HCT116 (cell line): Measurements from ENCODE around the gene KCNE5. TPM values are rescaled to one million over a fixed set of nuclear protein-coding genes. Genes with fewer than 3 reads are reported as not detected.

Experiments
- ATAC-seq: fragments of 200-7000 bp; cut with Tn5 transposase; 2 replicates; pipeline ENCODE4 v1.9.1; 2020; ENCODE audit warnings: mild to moderate bottlenecking, moderate library complexity
- BruUV-seq: library from RNA; stranded (reverse); fragments of 400-500 nt; replicated peaks from 2 replicates; lab custom pipeline; 2021; lab: Mats Ljungman, UMichigan
- CTCF ChIA-PET: fragments of 300-600 bp; sonication (Branson Sonifier 250); formaldehyde crosslinking; loops from one replicate; lab custom pipeline; 2021; ENCODE audit warnings: antibody characterized with exemption; lab: Charles Lee
- POLR2A ChIA-PET: fragments of 300-600, 350-600 bp; sonication (Branson Sonifier 250); formaldehyde crosslinking; loops from one replicate; lab custom pipeline; 2021; ENCODE audit warnings: antibody characterized with exemption; lab: Charles Lee
- RAD21 ChIA-PET, 2 experiments: fragments of 300-600 bp; sonication (Branson Sonifier 250); formaldehyde crosslinking; loops; one replicate each; lab custom pipeline; 2023; ENCODE audit warnings: low total read pairs in 2 of 2; ENCODE audit not compliant: uncharacterized antibody in 2 of 2, unreplicated experiment in 2 of 2, low non-redundant PET in 1 of 2; lab: Charles Lee
- DNase-seq: peaks from one replicate; pipeline ENCODE4 v3.0.0-alpha.2; 2010; ENCODE audit warnings: low read depth, low spot score
- H2AFZ ChIP-seq: fragments of 200-600 bp; shearing (Covaris generic), sonication (generic); 2 replicates; pipeline ENCODE4 v1.6.1; 2017; ENCODE audit warnings: low read depth, mixed run types, mixed read lengths, antibody characterized with exemption, low read length; ENCODE audit not compliant: poor library complexity, severe bottlenecking
- H3K27ac ChIP-seq: 2 replicates; pipeline ENCODE4 v1.5.1; 2012; ENCODE audit warnings: low read depth, low read length
- H3K27me3 ChIP-seq: fragments of 200-600 bp; sonication (generic); 2 replicates; pipeline ENCODE4 v1.6.1; 2016; ENCODE audit warnings: mixed run types, low read length, mixed read lengths; ENCODE audit not compliant: insufficient read depth
- H3K36me3 ChIP-seq, 2 experiments: fragments of 200-500 bp in 1 of 2; fragments of 200-600 bp in 1 of 2; sonication (Bioruptor generic) in 1 of 2; sonication (generic) in 1 of 2; 2 replicates each; pipeline versions ENCODE4 v1.5.1 to v1.6.1; 2014 to 2016; ENCODE audit warnings: low read length in 2 of 2, inconsistent platforms in 1 of 2, mixed read lengths in 1 of 2, mixed run types in 1 of 2; ENCODE audit not compliant: insufficient read depth in 2 of 2, control insufficient read depth in 1 of 2
- H3K4me1 ChIP-seq, 2 experiments: fragments of 200-600 bp in 1 of 2; sonication (generic) in 1 of 2; 2 replicates each; pipeline versions ENCODE4 v1.5.1 to v1.6.1; 2012 to 2017; ENCODE audit warnings: low read length in 2 of 2, inconsistent platforms in 1 of 2, mild to moderate bottlenecking in 1 of 2, mixed read lengths in 1 of 2, mixed run types in 1 of 2, moderate library complexity in 1 of 2; ENCODE audit not compliant: insufficient read depth in 2 of 2, control insufficient read depth in 1 of 2
- H3K4me2 ChIP-seq: fragments of 200-600 bp; sonication (generic); 2 replicates; pipeline ENCODE4 v1.6.1; 2017; ENCODE audit warnings: mixed run types, low read length, mixed read lengths
- H3K4me3 ChIP-seq, 2 experiments: fragments of 200-600 bp in 1 of 2; sonication (generic) in 1 of 2; replicated peaks in 1 of 2; 2 replicates each; pipeline ENCODE4 v1.5.1; 2011 to 2016; ENCODE audit warnings: low read length in 2 of 2, control low read depth in 1 of 2, low read depth in 1 of 2, mild to moderate bottlenecking in 1 of 2, mixed read lengths in 1 of 2, mixed run types in 1 of 2
- H3K79me2 ChIP-seq: fragments of 200-600 bp; sonication (generic); 2 replicates; pipeline ENCODE4 v1.6.1; 2017; ENCODE audit warnings: mild to moderate bottlenecking, mixed run types, low read length, moderate library complexity, mixed read lengths; ENCODE audit not compliant: insufficient read depth
- H3K9ac ChIP-seq: fragments of 200-600 bp; sonication (generic); 2 replicates; pipeline ENCODE4 v1.6.1; 2016; ENCODE audit warnings: low read length, mixed read lengths
- H3K9me2 ChIP-seq: fragments of 200-600 bp; sonication (generic), shearing (Covaris generic); 2 replicates; pipeline ENCODE4 v1.6.1; 2017; ENCODE audit warnings: mixed run types, mild to moderate bottlenecking, moderate library complexity; ENCODE audit not compliant: insufficient read depth
- H3K9me3 ChIP-seq, 2 experiments: fragments of 200-500 bp in 1 of 2; fragments of 200-600 bp in 1 of 2; sonication (Bioruptor generic) in 1 of 2; sonication (generic) in 1 of 2; 2 replicates each; pipeline ENCODE4 v1.6.1; 2014 to 2017; ENCODE audit warnings: low read length in 2 of 2, mixed read lengths in 2 of 2, inconsistent platforms in 1 of 2, low read depth in 1 of 2, mild to moderate bottlenecking in 1 of 2, mixed run types in 1 of 2, moderate library complexity in 1 of 2; ENCODE audit not compliant: control insufficient read depth in 1 of 2, insufficient read depth in 1 of 2
- H4K20me1 ChIP-seq: fragments of 200-600 bp; sonication (generic), shearing (Covaris generic); 2 replicates; pipeline ENCODE4 v1.6.1; 2017; ENCODE audit warnings: mixed run types, mild to moderate bottlenecking, moderate library complexity; ENCODE audit not compliant: insufficient read depth
- CBX3 ChIP-seq: IDR thresholded peaks from 2 replicates; pipeline ENCODE4 v1.6.1; 2012; ENCODE audit warnings: low read depth
- EGR1 ChIP-seq: IDR thresholded peaks from 2 replicates; pipeline ENCODE4 v1.6.1; 2012; ENCODE audit warnings: low read depth
- ELF1 ChIP-seq: IDR thresholded peaks from 2 replicates; pipeline ENCODE4 v1.6.1; 2012; ENCODE audit warnings: low read depth, borderline replicate concordance
- EZH2 ChIP-seq: fragments of 200-600 bp; sonication (generic); IDR thresholded peaks from 2 replicates; pipeline ENCODE4 v1.6.1; 2017; ENCODE audit warnings: antibody characterized with exemption, mixed run types
- EZH2phosphoT487 ChIP-seq: fragments of 200-600 bp; IDR thresholded peaks from 2 replicates; pipeline ENCODE4 v1.6.1; 2018; ENCODE audit warnings: antibody characterized with exemption, borderline replicate concordance
- FOSL1 ChIP-seq: IDR thresholded peaks from 2 replicates; pipeline ENCODE4 v1.6.1; 2012; ENCODE audit warnings: low read depth
- JUND ChIP-seq: IDR thresholded peaks from 2 replicates; pipeline ENCODE4 v1.6.1; 2012
- POLR2A ChIP-seq: IDR thresholded peaks from 2 replicates; pipeline ENCODE4 v1.7.0; 2011; ENCODE audit warnings: borderline replicate concordance; ENCODE audit not compliant: insufficient read depth, insufficient read length; ENCODE audit errors: extremely low read depth
- POLR2AphosphoS5 ChIP-seq: IDR thresholded peaks from 2 replicates; pipeline ENCODE4 v1.6.1; 2011; ENCODE audit warnings: mild to moderate bottlenecking, low read depth, low read length, moderate library complexity
- RAD21 ChIP-seq: IDR thresholded peaks from 2 replicates; pipeline ENCODE4 v1.6.1; 2012; ENCODE audit warnings: low read depth, mild to moderate bottlenecking
- SP1 ChIP-seq: IDR thresholded peaks from 2 replicates; pipeline ENCODE4 v1.6.1; 2012; ENCODE audit warnings: low read depth
- SRF ChIP-seq: IDR thresholded peaks from 2 replicates; pipeline ENCODE4 v1.6.1; 2012; ENCODE audit warnings: low read depth
- TCF7L2 ChIP-seq: IDR thresholded peaks from 2 replicates; pipeline ENCODE4 v1.7.0; 2011; ENCODE audit warnings: borderline replicate concordance, inconsistent platforms; ENCODE audit not compliant: insufficient read depth, insufficient read length; ENCODE audit errors: extremely low read depth
- ZFX ChIP-seq: fragments of 450-650 bp; IDR thresholded peaks from 2 replicates; pipeline ENCODE4 v1.6.1; 2017
- ZNF274 ChIP-seq: fragments of 200-500 bp; sonication (Bioruptor generic); IDR thresholded peaks from 2 replicates; pipeline ENCODE4 v1.6.1; 2014; ENCODE audit warnings: mild to moderate bottlenecking, low read depth, low read length, inconsistent platforms
- intact Hi-C: fragments of 100-400 bp; cut with micrococcal nuclease; formaldehyde crosslinking; loops from 2 replicates; pipeline ENCODE4 v1.10.0; 2022
- total RNA-seq: library from RNA; stranded (reverse); gene quantifications from one replicate; pipeline ENCODE4 v1.2.1, GENCODE V29; 2021; ENCODE audit not compliant: unreplicated experiment
- TF ChIP-seq, protein P1 (sequence below): IDR thresholded peaks from 2 replicates; pipeline ENCODE4 v1.6.1; 2011; ENCODE audit warnings: mild to moderate bottlenecking, low read length, moderate library complexity; ENCODE audit not compliant: insufficient replicate concordance; ENCODE audit errors: extremely low read depth
- TF ChIP-seq, protein P2 (sequence below): IDR thresholded peaks from 2 replicates; pipeline ENCODE4 v1.6.1; 2012
- TF ChIP-seq, protein P3 (sequence below): IDR thresholded peaks from 2 replicates; pipeline ENCODE4 v1.6.1; 2012

The KCNE5 gene
- total RNA-seq, 1 experiment from 2014 or later, result not detected

DNA sequence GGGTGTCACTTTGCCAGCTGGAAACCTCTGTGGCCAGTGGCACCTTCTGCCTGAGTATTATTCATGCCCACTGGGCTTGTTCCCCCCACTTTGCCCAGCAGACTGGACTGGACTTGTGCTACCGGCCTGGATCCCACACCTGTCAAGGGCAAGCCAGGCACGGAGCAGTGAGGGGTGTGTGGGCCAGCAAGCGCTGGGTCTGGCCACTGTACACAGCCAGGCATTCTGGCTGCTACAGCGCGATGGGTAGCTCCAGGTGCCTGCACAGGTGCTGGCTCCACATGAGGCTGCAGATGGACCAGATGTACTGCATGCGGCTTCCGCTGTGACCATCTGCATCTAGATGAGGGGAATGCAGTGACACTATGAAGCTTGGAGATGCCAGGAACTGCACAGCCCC, 39.5 kb downstream of the KCNE5 start:
- Histone ChIP-seq H3K27me3 (no peaks in the 10 kb centered on the region), H3K36me3 (no peaks in the 10 kb centered on the region), H3K4me3 (no peak overlapping the region), H3K4me1 (no peaks in the 10 kb centered on the region), H3K79me2 (no peaks in the 10 kb centered on the region), H3K4me2 (no peak overlapping the region), H2AFZ (no peak overlapping the region), H3K9me3 (no peaks in the 10 kb centered on the region), H3K9ac (no peak overlapping the region), H4K20me1 (no peaks in the 10 kb centered on the region), H3K9me2 (no peaks in the 10 kb centered on the region), H3K27ac (no peak overlapping the region)
- POLR2A ChIA-PET, result no interaction called here
- intact Hi-C loops, result no loop called here
- ATAC-seq, result no peak
- RAD21 ChIA-PET, result no interaction called here
- TF ChIP-seq EZH2 (no peak), EGR1 (no peak), ZNF274 (no peak), POLR2AphosphoS5 (no peak), CBX3 (no peak)
- no peak for DNase-seq
- CTCF ChIA-PET, result no interaction called here
- no TSS peak for BruUV-seq

DNA sequence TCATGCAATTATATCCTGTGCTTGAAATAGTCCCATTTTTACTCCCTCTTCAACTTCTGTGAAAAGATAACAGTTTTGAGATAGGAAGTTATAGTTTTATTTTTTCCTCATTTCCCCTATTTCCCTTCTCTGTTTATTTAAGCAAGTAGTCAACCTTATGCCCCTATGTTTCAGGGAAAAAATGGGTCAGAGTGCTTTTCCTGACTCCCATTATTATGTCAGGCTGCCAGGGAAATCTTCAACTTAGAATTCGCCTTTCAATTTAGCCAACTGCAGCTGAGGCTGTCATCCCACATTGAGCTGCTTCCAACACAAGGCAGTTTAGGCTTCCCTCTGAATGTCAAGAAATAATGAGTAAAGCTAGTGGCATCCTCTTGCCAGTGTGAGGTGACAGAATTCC, 46.1 kb downstream of the KCNE5 start:
- Histone ChIP-seq H3K4me2 (no peak overlapping the region), H3K27ac (no peak overlapping the region), H3K79me2 (no peaks in the 10 kb centered on the region)
- CTCF ChIA-PET, result no interaction called here
- no peak for DNase-seq
- no TSS peak for BruUV-seq
- intact Hi-C loops, result no loop called here
- TF ChIP-seq ZNF274 (no peak), POLR2A (no peak), EGR1 (no peak), JUND (no peak), SP1 (no peak), TCF7L2 (no peak), SRF (no peak), ZFX (no peak), FOSL1 (no peak), RAD21 (no peak), EZH2phosphoT487 (no peak), CBX3 (no peak), ELF1 (no peak)
- TF ChIP-seq, protein P1, sequence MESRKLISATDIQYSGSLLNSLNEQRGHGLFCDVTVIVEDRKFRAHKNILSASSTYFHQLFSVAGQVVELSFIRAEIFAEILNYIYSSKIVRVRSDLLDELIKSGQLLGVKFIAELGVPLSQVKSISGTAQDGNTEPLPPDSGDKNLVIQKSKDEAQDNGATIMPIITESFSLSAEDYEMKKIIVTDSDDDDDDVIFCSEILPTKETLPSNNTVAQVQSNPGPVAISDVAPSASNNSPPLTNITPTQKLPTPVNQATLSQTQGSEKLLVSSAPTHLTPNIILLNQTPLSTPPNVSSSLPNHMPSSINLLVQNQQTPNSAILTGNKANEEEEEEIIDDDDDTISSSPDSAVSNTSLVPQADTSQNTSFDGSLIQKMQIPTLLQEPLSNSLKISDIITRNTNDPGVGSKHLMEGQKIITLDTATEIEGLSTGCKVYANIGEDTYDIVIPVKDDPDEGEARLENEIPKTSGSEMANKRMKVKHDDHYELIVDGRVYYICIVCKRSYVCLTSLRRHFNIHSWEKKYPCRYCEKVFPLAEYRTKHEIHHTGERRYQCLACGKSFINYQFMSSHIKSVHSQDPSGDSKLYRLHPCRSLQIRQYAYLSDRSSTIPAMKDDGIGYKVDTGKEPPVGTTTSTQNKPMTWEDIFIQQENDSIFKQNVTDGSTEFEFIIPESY, result no peak
- TF ChIP-seq, protein P2, sequence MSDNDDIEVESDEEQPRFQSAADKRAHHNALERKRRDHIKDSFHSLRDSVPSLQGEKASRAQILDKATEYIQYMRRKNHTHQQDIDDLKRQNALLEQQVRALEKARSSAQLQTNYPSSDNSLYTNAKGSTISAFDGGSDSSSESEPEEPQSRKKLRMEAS, result no peak
- TF ChIP-seq, protein P3, sequence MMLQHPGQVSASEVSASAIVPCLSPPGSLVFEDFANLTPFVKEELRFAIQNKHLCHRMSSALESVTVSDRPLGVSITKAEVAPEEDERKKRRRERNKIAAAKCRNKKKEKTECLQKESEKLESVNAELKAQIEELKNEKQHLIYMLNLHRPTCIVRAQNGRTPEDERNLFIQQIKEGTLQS, result no peak
- TF ChIP-seq, all 23 proteins: peak for 0
- Histone ChIP-seq H3K27me3 (no peaks in the 10 kb centered on the region), H3K9me3 (no peaks in the 10 kb centered on the region), H3K4me3 (no peak overlapping the region), H3K9ac (no peak overlapping the region), H3K4me1 (no peaks in the 10 kb centered on the region), H4K20me1 (no peaks in the 10 kb centered on the region), H3K36me3 (no peaks in the 10 kb centered on the region), H3K9me2 (no peaks in the 10 kb centered on the region), H2AFZ (no peak overlapping the region)
- POLR2A ChIA-PET, result no interaction called here
- RAD21 ChIA-PET, result no interaction called here
- no peak for ATAC-seq
